COLO829 (cell line): Measurements from ENCODE around the gene RRAS2.
A peak's percentile ranks its signal among the peaks of the same experiment; 100 is the strongest.
"Not testable (repeated sequence)": the region's sequence is repeated elsewhere in the genome, so short reads cannot be mapped to it uniquely, and the experiment has no call there.

Experiments used
- DNase-seq: peaks from one replicate; pipeline ENCODE4 v3.0.0; 2012; ENCODE audit warnings: low spot score

RRAS2 gene

DNA sequence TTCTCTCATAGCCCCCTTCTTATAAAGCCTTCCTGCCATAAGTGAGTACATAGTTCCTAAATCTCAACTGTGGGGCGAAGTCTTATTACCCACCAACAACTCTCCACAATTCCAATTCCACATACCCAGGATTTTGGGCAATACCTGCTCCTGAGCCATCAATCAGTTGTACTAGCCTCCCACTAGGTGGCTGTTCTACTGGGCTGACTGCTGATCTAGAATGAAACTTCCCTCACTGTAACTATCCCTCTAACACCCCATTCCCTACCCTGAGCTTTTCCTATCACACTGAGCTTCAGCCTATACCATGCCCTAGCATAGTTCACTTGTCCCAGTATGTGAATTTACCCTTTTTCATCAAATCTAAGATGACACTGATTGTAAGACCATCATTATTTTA is 52.5 kb downstream of the RRAS2 start:
- DNase-seq: no peak

DNA sequence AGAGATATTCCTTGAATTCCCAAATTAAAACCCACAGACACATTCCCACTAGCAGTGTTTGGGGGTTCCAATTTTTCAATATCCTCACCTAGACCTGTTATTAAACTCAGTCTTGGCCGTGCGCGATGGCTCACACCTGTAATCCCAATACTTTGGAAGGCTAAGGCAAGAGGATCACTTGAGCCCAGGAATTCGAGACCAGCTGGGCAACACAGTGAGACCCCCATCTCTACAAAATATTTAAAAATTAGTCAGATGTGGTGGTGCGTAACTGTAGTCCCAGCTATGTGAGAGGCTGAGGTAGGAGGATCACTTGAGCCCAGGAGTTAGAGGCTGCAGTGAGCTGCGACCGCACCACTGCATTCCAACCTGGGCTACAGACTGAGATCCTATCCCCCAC is 53.3 kb downstream of the RRAS2 start:
- no peak for DNase-seq

DNA sequence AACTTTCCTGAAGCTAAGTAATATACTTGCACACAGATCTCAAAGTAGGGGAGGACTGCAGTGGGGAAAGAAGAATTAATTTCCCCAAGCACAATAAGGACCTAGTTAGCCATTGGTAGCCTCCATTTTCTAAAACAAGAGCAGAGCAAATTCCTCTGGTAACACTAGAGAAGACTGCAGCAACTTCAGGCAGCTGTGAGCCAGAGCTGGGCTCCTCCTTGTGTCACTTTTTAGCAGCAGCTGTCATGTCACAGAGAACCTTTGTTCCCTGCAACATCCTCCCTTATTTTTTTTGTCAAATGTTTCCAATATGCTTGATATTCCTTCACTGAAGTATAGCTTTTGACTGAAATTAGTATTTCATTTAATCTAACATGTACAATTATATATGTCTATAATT is 54.4 kb downstream of the RRAS2 start:
- peak; percentile 50 for DNase-seq

DNA sequence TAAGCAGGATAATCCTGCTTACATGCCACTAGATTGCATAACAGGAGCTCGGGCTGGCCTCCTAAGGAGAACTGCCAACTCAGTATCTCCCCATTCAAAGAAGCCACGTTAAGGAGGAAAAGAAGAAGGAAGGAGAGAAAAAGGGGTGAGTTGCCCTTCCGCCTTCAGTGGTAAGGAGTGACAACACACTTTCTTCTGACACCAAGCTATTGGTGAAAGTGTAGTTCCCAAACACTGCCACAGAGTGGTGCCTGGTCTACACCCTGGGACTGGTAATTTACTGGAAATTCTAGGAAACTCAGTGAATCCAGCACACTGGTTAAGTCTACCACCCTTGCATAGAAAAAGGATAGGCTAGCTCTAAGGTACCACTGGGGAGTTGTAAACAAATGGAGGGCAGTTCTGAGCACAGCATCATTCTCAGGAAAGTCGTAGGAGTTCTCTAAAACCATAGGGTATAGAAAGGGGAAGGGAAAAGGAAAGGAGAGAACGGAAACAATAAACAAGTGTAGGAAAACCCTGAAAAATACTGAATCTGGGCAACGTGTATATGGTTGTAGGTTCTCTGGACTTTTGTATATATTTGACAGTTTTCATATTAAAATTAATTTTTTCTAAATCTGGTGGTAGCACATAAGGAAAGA is 58.2 kb downstream of the RRAS2 start:
- peak; percentile 76 for DNase-seq

DNA sequence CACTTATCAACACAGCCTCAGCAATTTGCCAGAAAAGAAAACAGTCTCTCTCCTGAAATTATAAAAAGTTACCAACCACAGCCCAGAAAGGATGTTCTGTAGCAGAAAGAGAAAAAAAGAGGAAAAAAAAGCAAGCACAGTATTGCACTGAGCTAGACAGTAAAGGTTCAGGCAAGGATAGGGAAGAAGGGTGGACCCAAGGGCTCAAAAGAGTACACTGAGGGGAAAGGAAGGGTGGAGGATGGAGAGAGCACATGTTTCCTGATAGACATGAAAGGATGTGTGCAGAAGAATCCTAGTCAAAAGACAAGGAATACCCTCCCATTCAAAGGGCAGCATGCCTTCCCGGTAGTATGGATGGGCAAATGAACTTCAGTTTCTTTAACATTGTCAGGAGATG is 59.1 kb downstream of the RRAS2 start:
- no peak for DNase-seq

DNA sequence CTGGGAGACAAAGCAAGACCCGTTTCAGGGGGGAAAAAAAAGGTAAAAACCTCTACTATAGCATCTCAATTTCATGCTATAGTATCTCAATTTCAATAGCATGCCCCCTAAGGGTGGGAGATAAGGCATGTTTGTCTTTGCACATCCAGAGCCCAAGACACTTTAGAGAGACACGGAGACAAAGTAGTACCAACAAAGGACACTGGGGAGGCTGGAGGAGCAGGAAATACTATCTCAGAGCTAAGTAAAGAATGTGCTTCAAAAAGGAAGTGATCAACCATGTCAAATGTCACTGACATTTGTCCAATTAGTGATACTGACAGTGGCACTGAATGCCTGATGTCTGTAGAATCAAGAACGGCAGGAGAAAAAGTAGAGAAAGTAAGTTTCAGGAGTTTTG is 68.6 kb downstream of the RRAS2 start:
- DNase-seq: no peak

DNA sequence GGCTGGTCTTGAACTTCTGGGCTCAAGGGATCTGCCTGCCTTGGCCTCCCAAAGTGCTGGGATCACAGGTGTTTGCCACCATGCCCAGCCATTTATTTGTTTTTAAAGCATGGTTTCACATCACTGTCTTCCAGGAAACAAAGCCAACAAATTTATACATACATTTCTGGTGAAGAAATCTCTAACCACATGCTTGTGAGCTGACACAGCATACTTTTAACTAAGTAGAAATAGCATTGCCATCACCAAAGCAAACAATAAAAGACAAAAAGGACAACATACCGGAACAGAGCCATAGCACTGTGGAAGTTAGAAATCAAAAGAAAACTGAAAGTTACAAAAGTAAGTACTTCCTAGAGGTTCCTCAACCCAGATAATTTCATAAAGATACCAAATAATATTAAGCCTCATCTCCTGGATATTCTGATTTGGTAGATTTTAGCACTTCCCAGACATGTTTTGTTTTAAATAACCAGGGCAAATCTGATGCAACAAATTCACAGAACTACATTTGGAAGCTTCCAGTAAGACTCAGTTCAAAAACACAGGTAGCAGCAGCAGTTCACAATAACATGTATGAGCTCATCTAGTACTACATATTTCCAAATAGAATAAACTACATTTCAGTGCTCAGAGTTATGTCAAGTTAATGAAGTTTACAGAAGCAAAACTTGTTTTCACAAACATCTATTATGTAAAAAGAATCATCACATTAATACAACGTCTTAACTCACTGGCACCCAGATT is 70.6 kb downstream of the RRAS2 start:
- no peak for DNase-seq

DNA sequence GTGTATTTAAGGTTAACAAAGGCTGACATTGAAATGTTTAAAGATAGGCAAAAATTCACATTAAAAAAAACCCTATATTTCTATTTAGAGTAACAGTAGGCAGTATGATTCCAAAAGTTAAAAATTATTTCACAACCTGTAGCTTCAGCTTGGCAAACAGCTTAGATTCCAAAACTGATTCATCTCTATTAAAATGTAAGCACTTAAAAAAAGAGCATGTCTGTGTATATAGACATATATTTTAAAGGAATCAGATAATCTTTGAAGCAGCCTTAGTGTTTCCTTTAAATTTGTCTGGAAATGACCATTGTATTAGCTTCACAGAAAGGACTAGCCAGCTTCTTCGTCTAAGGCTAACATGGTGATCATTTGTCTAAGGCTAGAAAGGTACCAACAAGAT is 80.1 kb downstream of the RRAS2 start:
- DNase-seq: not testable (repeated sequence)

DNA sequence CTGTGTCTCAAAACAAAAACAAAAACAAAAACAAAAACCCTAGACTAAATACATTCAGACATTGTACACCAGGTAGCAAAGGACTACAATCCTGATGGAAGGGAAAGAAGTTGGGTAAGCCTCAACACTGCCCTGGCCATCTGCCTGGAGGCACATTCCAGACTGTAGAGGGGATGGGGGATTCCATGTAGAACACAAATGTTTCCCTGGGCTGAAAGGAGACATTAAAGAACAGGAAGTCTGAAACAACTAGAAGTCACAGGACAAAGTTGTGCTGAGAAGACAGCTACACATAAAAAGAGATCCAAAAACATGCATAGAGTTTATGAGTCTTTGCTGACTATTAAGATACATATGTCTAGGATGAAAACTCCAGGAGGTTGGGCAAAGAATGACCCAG is 83.9 kb downstream of the RRAS2 start:
- DNase-seq: no peak

DNA sequence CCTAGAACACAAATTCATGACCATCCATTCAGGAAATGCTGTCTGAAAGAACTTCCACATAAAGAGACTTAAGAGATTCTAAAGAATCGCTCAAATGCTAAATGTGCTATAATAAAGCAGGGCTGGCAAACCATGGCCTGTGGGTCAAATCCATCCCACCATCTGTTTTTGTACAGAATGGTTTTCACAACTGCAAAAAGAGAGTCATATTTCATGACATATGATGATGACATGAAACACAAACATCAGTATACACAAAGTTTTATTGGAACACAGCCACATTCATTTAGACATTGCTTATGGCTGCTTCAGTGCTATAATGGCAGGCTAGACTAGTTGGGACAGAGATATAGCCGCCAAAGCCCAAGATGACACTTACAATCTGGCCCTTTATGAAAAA is 85.1 kb downstream of the RRAS2 start:
- no peak for DNase-seq

DNA sequence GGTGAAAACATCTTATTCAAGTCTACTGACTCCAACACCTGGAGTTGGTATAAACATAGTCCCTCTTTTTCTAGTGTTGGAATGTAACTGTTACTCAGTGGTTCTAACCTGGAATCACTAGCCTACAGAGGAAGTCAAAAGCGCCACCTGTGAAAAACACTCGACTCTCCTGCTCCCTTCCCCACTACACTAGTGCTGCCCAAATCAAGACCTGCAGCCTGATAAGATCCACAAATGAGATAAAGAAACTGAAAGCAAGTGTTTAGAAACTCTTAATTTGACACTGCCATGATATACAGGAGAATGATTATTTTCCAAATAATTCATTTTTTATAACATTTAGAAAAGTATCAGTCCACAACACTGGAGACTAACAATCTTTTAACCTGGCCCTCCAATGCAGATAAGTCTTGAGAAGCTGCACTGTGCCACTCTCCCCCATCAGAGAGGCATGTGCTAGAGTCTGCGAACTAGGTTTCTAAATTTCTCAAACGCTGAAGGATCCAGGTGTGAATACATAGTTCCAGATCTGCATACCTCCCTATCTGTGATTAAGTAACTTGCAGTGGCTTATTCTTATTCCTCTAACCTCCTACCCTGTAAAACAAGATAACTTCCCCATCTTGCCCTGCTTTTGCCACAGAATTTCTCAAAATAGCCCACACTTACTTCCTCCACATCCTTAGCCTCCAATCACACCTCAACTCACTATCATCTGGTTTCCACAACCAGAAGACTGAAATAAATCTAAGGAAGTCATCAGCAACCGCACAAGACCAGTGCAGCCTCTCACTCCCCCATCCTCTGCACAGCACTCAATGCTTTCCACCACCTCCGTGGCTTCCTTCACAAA is 88.1 kb downstream of the RRAS2 start:
- no peak for DNase-seq

DNA sequence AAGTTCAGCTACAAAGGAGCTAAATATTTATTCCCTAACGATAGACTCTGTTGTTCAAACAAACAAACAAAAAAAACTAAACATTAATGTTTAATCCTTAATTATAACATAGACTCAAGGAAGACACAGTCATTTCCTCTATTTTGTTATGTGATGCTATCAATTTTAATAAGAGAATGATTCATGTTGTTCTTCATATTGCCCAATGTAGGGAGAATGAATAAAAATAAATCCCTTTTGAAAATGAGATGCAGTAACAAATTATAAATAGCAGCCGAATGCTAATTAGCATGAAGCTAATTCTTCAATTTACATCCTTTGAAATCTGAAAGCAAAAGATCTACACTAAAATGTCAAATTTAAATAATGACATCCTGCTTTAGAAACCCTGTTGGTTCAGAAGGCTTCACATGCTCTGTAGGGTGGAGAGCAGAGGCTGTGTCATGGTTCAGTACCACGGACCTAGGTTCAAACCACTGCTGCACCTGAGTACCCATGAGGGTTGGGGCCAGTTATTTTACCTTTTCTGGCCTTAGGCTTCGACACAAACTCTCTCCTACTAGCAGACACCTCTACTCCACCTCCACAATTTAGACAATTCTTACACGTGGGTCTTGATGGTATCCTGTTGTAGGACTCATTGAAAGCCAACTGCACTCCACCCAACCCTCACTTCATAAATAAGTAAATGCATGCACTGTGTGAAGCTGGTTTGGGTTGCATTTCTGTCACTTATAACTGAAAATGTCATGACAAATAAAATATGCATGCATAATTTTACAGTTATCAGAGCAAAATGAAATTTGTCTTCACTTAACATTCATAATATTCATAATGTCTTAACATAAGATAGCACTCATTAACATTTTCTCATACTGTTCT is 89.0 kb downstream of the RRAS2 start:
- no peak for DNase-seq

DNA sequence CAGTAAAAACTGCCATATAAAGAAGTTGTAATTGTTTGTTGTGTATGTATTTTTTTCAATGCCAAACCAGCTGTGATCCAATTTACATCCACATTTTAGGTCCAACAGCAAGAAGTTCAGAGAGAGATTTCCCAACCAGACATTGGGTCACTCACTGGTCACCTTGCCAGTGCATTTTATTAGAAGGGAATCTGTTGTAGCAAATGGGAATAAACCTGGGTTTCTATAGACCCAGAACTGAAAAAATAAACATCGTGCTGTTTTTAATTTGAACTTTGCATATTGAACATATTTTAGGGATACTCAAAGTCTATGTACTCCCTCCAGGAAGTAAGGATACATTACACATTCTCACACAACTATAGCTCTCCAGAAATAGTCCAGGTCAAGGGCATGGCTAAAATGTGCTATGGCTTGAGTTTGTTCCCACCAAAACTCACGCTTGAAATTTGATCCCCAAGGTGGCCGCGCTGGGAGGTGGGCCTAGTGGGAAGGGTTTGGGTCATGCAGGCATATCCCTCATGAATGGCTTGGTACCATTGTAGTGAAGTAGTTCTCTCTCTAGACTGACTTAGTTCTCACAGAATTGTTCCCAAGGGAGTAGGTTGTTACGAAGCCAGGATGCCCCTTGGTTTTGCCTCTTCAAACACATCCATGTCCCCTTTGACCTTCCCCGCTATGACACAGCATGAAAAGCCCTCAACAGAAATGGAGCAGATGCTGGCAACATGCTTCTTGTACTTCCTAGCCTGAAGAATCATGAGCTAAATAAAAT is 90.9 kb downstream of the RRAS2 start:
- DNase-seq: no peak

DNA sequence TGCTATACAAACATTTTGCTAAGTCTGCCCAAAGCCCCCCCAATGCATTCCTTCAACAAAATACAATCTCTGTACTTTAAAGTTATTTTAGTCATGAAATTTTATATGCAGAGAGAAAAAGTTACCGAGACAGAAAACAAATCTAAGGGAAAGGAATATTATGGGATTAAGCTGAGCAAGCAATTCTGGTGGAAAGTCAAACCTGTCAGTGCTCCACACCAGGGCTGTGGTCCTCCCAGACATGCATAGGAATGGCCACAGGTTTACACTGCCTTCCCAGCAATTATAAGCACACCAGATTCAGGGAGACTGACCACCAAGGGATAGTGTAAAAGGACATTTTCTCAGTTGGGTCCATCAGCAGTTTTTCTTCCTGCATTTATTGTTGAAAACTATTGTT is 92.4 kb downstream of the RRAS2 start:
- no peak for DNase-seq

DNA sequence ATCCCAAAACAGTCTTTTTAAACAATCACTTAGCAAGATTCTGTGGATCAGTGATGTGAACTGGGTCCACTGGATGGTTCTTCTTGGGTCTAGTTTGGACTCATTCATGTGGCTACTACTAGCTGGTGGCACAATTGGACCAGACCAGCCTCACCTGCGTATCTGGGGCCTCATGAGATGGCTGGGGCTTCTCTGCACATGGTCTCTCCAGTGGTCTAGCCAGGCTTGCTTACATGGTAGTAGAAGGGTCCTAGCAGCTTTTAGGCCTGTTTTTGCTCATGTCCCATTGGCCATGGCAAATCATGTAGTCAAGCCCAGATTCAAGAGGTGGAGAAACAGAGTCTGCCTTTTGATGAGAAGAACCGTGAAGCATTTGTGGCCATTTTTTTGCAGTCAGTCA is 94.0 kb downstream of the RRAS2 start:
- DNase-seq: no peak

DNA sequence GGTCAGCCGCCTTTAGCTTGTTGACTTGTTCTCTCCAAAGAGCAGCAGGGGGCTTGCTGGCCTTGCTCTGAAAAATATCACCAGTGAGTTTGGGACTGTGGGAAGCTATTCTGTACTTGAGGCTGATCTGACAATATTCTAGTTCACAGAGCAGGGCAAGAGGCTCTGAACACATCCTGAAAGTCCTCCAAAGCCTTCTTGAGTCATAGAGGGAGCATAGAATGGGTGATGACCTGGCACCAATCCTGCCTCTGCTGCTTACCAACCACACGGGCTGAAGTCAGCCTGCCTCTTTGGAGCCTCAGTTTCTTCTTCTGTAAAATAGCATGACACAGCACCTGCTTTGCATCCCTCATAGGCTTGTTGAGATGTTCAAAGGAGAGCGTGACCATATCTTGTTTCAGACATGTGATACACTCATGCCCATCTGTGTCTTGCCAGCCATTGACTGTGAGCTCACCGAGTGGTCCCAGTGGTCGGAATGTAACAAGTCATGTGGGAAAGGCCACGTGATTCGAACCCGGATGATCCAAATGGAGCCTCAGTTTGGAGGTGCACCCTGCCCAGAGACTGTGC is 96.6 kb downstream of the RRAS2 start:
- DNase-seq: no peak

DNA sequence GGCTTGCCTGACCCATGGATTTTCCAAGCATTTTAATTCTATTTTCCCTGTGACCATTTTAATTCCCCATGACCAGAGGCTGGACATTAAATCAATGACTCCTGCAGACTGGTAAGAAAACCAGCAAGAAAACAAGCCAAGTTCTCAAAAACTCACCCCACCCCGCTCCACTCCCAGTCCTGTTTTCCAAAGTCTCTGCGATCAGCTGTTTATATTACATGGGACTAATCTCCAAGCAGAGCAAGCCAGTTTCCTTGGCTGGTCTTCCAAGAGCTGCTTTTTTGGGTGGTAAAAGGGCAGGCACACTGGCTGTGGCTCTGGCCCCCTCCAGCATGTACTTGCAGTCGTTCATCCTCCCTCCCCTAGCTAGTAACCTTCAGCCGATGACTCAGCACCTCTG is 97.9 kb downstream of the RRAS2 start:
- DNase-seq: no peak

DNA sequence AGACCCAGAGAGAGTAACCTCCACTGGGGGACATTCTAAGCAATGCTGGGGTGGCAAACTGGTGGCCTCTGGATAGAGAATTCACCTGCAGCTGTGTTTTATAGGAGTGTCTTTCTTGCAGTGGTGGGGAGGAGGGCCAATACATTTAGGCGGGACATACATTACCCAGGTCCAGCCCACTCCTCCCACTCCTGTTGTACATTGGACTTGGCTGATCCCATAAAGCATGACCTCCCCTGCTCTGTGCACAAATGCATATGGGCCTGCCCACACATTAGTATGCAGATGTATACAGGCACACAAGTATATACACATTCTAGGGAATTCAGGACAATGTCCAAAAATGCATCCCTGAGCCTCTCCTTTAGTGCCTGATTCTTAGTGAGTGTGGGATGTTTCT is 99.1 kb downstream of the RRAS2 start:
- no peak for DNase-seq

DNA sequence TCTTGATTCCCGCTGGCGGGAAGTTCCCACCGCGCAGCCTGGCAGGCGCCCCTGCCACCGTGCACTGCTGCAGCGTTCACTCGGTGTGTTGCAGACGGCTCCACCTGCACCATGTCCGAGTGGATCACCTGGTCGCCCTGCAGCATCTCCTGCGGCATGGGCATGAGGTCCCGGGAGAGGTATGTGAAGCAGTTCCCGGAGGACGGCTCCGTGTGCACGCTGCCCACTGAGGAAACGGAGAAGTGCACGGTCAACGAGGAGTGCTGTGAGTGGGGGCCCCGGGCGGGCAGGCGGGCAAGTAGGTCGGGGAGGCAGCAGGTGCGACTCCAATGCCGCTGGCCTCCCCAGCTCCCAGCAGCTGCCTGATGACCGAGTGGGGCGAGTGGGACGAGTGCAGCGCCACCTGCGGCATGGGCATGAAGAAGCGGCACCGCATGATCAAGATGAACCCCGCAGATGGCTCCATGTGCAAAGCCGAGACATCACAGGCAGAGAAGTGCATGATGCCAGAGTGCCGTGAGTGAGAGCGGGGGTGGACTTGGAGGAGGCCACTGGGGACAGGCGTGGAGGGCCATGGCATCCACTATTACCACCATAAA is 99.7 kb downstream of the RRAS2 start:
- DNase-seq: no peak

DNA sequence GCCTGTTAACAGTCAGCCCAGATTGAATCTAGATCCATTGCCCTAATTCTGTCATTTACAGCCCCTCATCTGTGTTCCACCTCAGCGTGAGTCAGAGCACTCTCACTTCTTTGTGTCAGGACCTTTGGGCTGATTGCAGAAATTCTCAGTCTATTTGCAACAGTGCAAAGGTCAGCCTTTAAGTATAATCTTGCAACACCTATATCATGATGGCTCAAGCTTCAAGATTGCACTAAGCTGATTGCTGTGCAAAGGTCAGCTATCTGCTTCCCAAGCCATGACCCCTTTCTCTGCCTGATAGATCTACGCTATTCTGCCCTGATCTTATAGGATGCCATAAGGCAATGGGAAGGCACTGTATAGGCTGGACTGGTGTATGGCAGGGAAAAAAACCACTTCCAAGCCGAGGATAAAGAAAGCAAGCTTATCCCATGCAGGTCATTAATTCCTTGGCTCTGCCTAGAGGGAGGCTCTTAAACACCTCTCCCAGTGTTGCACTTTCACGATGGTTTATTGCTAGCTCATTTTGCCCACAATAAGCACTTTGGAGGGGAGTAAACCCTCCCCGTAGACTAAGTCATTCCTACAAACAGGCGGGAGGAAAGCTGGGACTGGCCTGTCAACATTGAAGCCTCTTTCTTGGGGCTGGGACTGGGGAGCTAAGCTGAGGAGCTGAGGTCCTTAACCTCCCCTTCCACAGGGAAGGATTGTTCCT is 100.6 kb downstream of the RRAS2 start:
- DNase-seq: no peak
